ENCODE results near the gene PRKCD.

Gene PRKCD

DNA sequence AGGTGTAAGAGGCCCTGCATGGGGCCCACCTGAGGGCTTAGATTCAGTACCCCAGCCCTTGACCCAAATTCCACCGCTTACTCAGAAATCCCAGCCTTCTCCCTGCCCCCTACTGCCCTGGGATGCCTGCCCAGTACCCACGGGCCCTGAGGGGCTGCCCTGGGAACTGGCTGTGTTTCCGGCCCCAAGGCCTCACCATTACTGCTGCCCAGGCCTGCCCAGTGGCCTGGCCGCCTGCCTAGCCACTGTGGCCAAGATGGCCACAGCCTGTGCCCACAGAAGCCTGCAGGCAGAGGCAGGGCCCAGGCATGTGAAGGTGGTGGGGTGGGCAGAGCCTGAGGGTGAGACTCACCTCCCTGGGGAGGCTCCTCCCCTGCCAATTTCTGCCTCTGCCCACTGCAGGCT lies 6.1 kb upstream of the PRKCD start:
- no peak for DNase-seq (ENCODE audit: low read depth in 1 of 2, low spot score in 1 of 2)

DNA sequence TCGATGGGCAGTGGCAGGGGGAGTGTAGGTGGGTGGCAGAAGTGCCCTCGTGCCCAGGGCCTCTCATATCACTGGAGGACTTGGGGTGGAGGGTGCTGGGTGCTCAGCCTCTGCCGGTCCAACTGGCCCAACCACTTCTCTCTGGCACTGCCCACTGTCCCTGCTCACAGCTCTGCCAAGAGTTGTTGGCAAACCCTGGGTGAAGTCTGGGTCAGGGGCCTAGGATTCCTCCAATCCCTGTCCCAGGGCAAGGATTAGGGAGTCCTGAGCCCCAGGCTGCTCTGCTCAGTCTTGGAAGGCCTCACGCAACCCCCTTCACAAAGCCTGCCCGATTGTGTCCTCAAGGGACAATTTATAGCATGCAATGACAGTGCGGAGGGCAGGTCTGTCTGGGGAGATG lies 5.2 kb upstream of the PRKCD start:
- no peak for DNase-seq (ENCODE audit: low read depth in 1 of 2, low spot score in 1 of 2)

DNA sequence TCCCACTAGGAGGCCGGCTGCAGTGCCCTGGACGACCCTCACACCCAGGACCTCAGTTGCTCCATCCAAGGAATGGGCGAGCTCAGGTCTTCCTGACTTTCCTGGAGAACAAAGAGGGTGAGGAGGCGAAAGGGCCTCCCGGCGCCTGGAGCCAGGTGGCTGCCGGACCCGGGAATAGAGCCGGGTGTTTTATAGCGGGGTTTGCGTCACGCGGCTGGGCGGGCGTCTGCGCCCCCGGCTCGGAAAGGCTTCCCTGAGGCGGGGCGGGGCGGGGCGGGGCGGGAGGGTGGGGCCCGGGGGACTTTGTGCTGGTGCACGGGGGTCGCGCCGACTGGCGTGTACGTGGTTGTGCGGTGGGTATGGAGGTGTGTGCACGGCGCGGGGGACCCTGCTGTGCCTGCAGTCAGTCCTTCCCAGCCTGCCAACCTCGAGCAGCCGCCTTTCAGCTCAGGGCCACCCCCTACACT lies 4.6 kb upstream of the PRKCD start:
- DNase-seq (ENCODE audit: low read depth in 1 of 2, low spot score in 1 of 2), result no peak

DNA sequence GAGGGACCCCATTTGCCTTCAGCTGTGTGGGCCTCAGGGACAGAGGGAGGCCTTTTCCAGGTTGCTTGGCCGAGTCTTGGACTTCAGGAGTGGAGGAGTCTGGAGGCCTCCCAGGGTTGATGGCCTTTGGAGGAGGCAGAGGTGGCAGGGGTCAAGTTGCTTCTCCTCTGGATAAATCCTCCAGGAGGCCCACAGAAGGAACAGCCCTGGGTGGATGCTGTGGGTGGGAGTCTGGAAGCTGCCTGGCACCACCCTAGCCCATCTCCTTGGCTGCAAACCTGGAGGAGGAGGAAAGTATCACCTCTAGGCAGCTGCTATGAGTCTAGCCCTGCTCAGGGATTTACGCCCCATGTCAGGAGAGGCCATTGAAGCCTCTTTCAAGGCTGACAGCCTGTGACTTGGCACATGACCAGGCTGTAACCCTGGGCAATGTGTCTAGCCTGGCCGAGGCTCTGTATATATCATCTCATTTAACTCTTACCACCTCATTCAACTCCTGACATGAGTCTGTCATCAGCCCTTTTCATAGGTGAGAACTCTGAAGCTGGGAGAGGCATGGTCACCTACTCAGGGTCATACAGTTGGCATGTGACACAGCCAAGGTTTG lies 2.9 kb upstream of the PRKCD start:
- DNase-seq (ENCODE audit: low read depth in 1 of 2, low spot score in 1 of 2), result no peak

DNA sequence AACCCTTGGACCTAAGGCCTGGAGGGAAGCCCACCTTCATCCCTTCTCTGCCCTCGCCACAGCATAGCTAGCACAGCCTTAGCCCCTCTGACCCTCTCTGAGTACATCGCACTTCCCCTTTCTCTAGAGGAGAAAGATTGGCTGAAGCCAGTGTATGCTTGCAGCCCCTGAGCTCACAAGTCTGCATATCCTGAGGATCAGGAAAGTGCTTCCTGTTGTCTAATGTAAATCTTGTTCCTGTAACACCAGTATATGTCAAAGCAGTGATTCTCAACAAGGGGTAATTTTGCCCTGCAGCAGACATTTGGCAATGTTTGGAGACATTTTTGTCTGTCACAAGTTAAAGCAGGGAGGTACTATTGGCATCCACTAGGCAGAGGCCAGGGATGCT lies 2.2 kb upstream of the PRKCD start:
- no peak for DNase-seq (ENCODE audit: low read depth in 1 of 2, low spot score in 1 of 2)

DNA sequence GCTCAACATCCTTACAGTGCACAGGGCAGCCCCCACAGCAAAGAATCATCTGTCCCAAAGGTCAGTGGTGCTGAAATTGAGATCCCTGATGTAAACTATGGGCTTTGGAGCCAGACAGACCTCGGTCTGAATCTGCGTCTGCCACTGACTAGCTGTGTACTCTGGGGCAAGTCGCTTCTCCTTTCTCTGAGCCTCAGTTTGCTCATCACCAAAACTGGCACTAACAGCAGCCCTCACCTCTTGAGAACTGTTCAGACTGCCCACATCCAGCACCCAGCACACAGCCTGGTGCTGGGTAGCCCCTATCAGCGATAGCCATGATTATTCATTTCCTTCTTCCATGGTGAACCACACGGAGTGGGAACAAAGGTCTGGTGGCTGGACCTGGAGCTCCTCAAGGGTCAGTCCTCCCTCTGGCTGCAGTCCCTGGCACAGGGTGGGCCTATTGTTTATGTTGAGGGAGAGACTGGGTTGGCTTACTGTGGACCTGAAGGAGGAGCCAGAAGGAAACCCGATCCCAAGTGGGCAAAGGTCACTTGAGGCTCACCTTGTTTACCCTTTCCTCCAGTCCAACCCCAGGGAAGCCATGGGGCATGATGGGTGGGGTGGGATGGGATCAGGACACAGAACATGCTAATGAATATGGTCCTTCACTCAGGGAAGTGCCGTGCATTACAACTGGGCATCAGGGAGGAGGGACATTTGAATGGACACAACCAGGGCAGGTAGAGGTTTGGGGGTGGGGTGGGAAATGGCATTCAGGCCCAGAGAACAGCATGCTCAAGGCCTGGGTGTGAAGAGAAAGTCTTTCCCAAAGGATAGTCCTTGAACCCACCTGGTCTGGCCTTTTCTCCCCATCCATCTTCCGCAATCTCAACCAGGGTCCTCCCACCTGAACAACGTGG lies 1.6 kb upstream of the PRKCD start:
- DNase-seq (ENCODE audit: low read depth in 1 of 2, low spot score in 1 of 2), result no peak

GRCh38 chr3:53160061-53160659 lies 849 bp upstream of the PRKCD start:
- DNase-seq (ENCODE audit: low read depth in 1 of 2, low spot score in 1 of 2), result no peak

GRCh38 chr3:53161450-53161819 lies 426 bp downstream of the PRKCD start:
- DNase-seq (ENCODE audit: low read depth in 1 of 2, low spot score in 1 of 2), result no peak

DNA sequence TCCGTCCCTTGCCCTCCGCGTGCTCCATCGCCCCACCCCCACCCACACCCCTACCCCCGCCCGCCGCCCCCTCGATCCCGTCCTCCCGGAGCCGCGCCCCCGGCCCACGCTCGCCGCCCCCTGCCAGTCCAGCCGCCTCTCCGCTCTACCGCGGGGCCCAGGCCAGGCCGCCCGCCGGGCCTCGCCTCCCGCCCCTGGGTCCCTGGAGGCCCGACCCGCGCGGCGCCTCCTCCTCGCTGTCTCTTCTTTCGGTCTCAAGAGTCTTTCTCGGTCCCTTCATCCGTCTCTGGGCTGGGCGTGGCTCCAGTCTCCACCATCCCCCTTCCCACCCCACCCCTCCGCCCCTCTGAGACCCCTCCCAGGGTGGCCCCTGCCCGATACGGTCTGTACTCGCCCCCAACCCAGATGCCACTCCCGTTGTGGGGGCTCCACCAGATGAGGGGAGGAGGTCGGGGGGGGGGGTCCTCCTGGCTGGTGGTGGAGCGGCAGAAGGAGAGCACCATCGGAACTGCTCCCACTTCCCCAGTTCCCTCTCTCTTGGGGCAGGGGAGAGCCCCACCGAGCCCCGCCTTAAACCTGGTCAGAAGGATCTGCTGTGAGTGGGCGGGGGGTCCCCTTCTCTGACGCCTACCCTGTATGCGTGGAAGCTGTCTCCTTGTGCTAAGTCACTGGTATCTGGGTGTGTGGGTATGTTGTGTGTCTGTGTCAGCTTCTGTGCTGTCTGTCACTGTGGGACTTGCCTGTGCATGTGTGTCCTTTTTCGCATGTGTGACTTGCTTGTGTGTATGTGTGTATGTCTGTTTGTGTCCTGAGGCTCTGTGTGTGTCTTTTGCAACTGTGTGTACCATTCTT lies 1.0 kb downstream of the PRKCD start:
- DNase-seq (ENCODE audit: low read depth in 1 of 2, low spot score in 1 of 2), result peak in 1 of 2 donors; percentile 36

DNA sequence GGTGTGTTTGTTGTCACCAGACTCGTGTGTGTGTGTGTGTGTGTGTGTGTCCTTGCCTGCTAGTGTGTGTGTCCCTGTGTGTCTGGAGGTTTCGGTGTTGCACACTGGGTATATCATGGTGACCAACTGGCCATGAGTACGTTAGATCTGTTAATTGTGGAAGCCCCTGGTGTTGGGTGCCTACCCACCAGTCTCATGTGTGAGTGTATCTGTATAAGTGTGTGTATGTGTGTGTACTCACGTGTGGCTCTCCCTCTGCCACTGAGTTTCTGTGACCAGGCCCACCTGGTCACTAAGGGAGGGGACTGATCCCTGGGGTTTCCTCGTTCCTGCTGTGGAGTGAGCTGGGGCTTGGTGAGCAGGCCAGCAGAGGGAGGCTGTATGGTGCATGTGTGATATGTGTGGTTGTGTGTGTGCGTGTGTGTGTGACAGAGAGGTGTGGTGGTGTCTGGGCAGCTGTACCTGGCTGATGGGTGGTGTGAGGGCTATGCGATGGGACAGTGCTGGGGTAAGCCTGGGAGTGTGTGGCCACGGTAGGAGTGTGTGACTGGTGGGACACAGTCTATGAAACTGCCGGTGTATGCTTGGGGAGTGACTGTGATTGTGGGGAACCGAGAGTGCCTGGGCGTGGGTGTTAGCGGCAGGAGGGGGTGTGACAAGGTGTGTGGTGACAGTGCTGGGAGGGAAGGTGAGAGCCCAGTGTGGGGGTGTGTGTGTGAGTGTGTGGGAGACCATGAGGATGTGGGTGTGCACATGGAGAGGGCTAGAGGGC lies 1.8 kb downstream of the PRKCD start:
- DNase-seq (ENCODE audit: low read depth in 1 of 2, low spot score in 1 of 2), result peak; percentile 6 to 8

GRCh38 chr3:53163444-53164387 lies 2.7 kb downstream of the PRKCD start:
- no peak for DNase-seq (ENCODE audit: low read depth in 1 of 2, low spot score in 1 of 2)

GRCh38 chr3:53164911-53165310 lies 3.9 kb downstream of the PRKCD start:
- no peak for DNase-seq (ENCODE audit: low read depth in 1 of 2, low spot score in 1 of 2)

DNA sequence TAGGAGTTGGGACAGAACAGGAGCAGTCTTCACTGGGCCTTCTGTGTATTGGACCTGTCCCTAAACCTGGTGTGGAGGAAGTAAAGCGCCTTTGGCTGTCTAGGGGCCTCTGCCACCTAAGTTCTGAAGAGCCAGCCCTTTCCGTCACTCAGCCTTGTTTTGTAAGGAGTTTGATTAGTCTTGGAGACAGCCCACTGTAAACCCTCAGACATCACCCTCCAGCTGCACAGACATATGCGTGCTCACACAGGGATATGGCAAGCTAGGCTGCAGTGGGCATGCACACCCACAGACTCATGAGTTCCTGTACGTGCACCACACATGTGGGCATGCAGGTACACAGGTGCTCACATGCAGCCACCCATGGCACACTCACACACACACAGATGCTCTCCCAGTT lies 5.2 kb downstream of the PRKCD start:
- no peak for DNase-seq (ENCODE audit: low read depth in 1 of 2, low spot score in 1 of 2)

- no peak for DNase-seq (ENCODE audit: low read depth in 1 of 2, low spot score in 1 of 2)
Observed at GRCh38 chr3:53166781-53167291, 5.8 kb downstream of the PRKCD start.

DNA sequence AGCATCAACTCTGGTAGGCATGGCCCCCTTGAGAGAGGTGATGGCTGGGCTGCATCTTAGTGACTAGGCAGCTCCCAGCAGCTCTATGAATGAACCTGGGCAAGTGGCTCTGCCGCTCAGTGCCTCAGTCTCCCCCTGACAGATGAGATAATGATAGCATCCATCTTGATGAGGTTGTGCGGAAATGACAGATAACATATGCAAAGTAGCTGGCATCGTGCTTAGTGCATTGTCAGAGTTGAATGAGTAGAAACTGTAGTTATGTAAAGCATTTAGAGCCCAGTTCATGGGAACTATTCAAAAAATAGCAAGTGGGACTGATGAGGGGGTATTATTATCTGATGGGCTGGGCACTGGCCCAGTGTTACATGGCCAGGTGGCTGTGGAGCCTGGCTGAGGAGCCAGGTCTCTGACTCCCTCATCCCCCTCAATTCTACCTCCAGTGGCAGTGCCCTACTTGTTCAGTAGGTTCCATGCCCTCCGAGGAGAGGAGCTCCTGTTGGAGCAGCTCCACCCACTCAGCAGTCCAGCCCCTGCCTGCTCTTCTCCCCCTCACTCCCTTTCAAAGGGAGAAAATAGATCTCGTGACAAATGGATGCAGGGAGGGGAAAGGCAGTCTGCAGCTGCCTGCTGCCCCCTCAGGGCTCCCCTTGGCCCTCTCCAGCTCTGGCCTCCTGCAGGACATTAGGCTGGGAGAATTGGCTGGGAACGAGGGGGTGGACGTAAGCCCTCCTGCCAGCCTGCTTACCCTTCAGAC lies 6.6 kb downstream of the PRKCD start:
- DNase-seq (ENCODE audit: low read depth in 1 of 2, low spot score in 1 of 2), result no peak

DNA sequence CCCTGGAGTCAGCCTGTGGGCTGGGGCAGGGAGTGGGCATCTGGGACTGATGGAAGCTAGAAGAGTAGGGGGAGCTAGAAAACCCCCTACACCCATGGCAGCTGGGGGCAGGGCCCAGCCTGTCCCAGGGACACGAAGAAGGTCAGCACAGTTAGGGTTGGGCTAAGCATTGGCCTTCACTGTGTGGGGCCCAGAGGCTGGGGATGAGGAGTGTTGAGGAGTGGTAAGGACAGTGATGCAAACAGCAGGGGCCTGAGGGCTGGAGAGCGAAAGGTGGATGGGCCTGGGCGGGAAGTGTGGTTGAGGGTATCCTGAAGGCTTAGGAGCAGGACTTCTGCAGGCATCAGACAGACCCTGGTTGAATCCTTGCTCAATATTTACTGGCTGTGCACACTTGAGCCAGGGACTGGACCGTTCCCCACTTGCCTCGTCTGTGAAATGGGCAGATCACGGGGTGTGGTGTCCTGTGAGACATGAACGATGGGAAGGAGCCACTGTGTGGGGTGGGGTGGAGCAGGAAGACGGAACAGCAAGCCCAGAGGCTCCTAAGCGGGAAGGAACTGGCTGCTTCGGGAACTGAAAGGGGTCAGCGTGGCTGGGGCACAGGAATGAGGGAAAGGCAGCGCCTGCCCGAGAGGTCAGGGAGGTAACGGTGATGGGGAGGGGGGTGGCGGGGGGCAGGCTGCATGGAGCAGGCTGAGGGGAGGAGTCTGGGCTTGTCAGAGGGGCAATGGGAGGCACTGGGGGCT lies 7.3 kb downstream of the PRKCD start:
- no peak for DNase-seq (ENCODE audit: low read depth in 1 of 2, low spot score in 1 of 2)

GRCh38 chr3:53169045-53169831 lies 8.2 kb downstream of the PRKCD start:
- DNase-seq (ENCODE audit: low read depth in 1 of 2, low spot score in 1 of 2), result no peak

Measured in stimulated activated CD4-positive, alpha-beta T cell treated with anti-CD3 and anti-CD28 coated beads, Interleukin-15, amount 100 ng/mL, for 1 hour (primary cell).